Breast epithelium (tissue), 3 donors: Measurements from ENCODE around the gene ISG15.

Experiments used
- POLR2A ChIP-seq: fragments of 450-650 bp; IDR thresholded peaks from one replicate; pipeline ENCODE4 v1.6.1; 2016; ENCODE audit warnings: antibody characterized with exemption, mild to moderate bottlenecking, moderate library complexity
- POLR2AphosphoS5 ChIP-seq, 3 donors: sonication (generic); formaldehyde crosslinking; IDR thresholded peaks; one replicate each; pipeline ENCODE4 v1.6.1; 2017; ENCODE audit warnings: antibody characterized with exemption in 3 of 3
- TF ChIP-seq, protein P1 (sequence below), 3 donors: fragments of 450-650 bp; IDR thresholded peaks; one replicate each; pipeline ENCODE4 v1.5.1; 2016 to 2017; ENCODE audit warnings: antibody characterized with exemption in 3 of 3, mild to moderate bottlenecking in 3 of 3, moderate library complexity in 3 of 3

DNA sequence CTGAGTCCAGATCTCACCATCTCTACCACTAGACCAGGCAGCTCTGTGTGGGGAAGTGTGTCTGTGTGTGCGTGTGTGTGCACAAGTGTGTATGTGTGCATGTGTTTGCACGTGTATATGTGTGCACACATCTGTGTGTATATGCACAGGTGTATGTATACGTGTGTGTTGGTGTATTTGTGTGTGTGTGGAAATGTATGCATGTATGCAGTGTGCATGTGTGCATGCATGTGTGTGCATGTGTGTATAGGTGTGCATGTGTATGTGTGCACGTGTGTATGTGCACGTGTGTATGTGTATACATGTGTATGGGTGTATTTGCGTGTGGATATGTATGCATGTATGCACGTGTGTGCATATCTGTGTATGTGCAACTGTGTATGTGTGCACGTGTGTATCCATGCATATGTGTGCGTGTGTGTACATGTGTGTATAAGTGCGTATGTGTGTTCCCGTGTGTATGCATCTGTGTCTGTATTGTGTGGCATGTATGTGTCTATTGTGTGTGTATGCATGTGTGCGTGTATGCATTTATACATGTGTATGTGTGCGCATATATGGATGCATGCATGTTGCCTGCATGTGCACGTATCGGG lies 43.9 kb upstream of the ISG15 start:
- TF ChIP-seq POLR2AphosphoS5 (IDR thresholded peaks at IDR 0.05): no peak
- TF ChIP-seq, protein P1, sequence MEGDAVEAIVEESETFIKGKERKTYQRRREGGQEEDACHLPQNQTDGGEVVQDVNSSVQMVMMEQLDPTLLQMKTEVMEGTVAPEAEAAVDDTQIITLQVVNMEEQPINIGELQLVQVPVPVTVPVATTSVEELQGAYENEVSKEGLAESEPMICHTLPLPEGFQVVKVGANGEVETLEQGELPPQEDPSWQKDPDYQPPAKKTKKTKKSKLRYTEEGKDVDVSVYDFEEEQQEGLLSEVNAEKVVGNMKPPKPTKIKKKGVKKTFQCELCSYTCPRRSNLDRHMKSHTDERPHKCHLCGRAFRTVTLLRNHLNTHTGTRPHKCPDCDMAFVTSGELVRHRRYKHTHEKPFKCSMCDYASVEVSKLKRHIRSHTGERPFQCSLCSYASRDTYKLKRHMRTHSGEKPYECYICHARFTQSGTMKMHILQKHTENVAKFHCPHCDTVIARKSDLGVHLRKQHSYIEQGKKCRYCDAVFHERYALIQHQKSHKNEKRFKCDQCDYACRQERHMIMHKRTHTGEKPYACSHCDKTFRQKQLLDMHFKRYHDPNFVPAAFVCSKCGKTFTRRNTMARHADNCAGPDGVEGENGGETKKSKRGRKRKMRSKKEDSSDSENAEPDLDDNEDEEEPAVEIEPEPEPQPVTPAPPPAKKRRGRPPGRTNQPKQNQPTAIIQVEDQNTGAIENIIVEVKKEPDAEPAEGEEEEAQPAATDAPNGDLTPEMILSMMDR (IDR thresholded peaks at IDR 0.05): no peak
- no peak for TF ChIP-seq POLR2A
